ENCODE measurements around the gene LAD1. TPM values are rescaled to one million over a fixed set of nuclear protein-coding genes. Genes with fewer than 3 reads are reported as not detected.

Gene LAD1
- polyA plus RNA-seq, 1 donor from 2014 or later, result not detected

DNA sequence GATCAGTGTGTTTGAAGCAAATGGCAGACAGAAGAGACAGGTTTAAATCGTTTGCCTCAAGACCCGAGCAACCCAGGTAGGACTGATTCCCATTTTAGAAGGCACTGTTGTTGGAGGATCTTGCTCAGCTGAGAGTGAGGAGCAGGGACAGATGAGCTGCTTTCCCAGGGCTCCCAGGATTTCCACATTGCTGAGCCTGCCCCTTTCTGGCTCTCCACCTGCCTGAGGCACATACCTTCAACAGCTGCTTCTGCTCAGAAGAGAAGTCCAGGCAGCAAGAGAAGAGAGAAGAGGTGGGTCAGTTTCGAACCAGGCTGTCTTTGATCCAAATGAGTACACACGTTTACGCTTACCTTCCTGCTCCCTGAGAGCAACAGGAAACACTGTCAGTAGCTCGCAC, 27.3 kb downstream of the LAD1 start:
- no peaks in the 10 kb centered on the region for H4K20me1 ChIP-seq (ENCODE audit: insufficient read depth)
- H3K4me3 ChIP-seq (ENCODE audit: low read length), result no peak overlapping the region
- no peak overlapping the region for H3K9ac ChIP-seq (ENCODE audit: low read length)
- no peaks in the 10 kb centered on the region for H3K36me3 ChIP-seq (ENCODE audit: insufficient read depth, low read length)
- H3K79me2 ChIP-seq (replicated peaks; ENCODE audit: insufficient read depth, low read length), result no peaks in the 10 kb centered on the region
- H3K9me3 ChIP-seq (ENCODE audit: low read length), result no peaks in the 10 kb centered on the region
- H3K27me3 ChIP-seq (ENCODE audit: insufficient read depth, low read depth, low read length), result no peaks in the 10 kb centered on the region
- no peak overlapping the region for H3K4me2 ChIP-seq (ENCODE audit: low read length)
- no peaks in the 10 kb centered on the region for H3F3A ChIP-seq (ENCODE audit: insufficient read depth, low read length, poor library complexity, severe bottlenecking)
- no peak overlapping the region for H3K27ac ChIP-seq (ENCODE audit: low read length)
- H2AFZ ChIP-seq (ENCODE audit: low read depth, low read length), result no peak overlapping the region
- TF ChIP-seq POLR2AphosphoS5 (IDR thresholded peaks at IDR 0.05) (no peak), TAF1 (IDR thresholded peaks at IDR 0.05; ENCODE audit: low read depth) (no peak), MXI1 (conservative IDR thresholded peaks at IDR 0.05; ENCODE audit: poor library complexity, severe bottlenecking) (no peak), SMC3 (conservative IDR thresholded peaks at IDR 0.05; ENCODE audit: poor library complexity) (no peak), RAD21 (conservative IDR thresholded peaks at IDR 0.05) (no peak)
- H3K9me2 ChIP-seq (ENCODE audit: insufficient read depth, low read length), result no peaks in the 10 kb centered on the region

DNA sequence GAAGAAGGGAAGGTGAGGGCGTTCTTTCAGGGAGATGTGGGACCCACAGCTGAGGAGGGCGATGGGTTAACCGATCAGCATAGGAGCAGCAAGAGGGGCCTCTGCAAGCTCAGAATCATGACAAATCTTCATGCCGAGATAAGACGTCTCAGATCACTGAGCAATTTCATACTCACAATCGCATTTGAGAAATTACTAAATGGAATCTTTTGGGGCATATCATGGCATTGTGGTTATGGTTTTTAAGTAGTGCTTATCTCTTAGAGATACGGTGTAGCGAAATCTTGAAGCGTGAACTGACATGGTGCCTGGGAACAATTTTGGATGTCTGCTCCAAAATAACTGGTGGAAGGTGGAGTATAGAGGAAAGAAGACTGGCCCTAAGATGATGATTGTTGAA, 27.8 kb downstream of the LAD1 start:
- no peaks in the 10 kb centered on the region for H3K9me2 ChIP-seq (ENCODE audit: insufficient read depth, low read length)
- H3K4me2 ChIP-seq (ENCODE audit: low read length), result no peak overlapping the region
- H3F3A ChIP-seq (ENCODE audit: insufficient read depth, low read length, poor library complexity, severe bottlenecking), result no peaks in the 10 kb centered on the region
- no peak overlapping the region for H3K9ac ChIP-seq (ENCODE audit: low read length)
- H3K36me3 ChIP-seq (ENCODE audit: insufficient read depth, low read length), result no peaks in the 10 kb centered on the region
- no peak overlapping the region for H2AFZ ChIP-seq (ENCODE audit: low read depth, low read length)
- H3K9me3 ChIP-seq (ENCODE audit: low read length), result no peaks in the 10 kb centered on the region
- H3K27me3 ChIP-seq (ENCODE audit: insufficient read depth, low read depth, low read length), result no peaks in the 10 kb centered on the region
- no peak overlapping the region for H3K4me3 ChIP-seq (ENCODE audit: low read length)
- H4K20me1 ChIP-seq (ENCODE audit: insufficient read depth), result no peaks in the 10 kb centered on the region
- no peak overlapping the region for H3K27ac ChIP-seq (ENCODE audit: low read length)
- TF ChIP-seq RAD21 (conservative IDR thresholded peaks at IDR 0.05) (no peak), SMC3 (conservative IDR thresholded peaks at IDR 0.05; ENCODE audit: poor library complexity) (no peak), EZH2 (IDR thresholded peaks at IDR 0.05; ENCODE audit: borderline replicate concordance, insufficient read depth, low read length, poor library complexity, severe bottlenecking) (no peak), EP300 (conservative IDR thresholded peaks at IDR 0.05; ENCODE audit: poor library complexity, severe bottlenecking) (no peak), MXI1 (conservative IDR thresholded peaks at IDR 0.05; ENCODE audit: poor library complexity, severe bottlenecking) (no peak), TAF1 (IDR thresholded peaks at IDR 0.05; ENCODE audit: low read depth) (no peak)
- TF ChIP-seq, protein P1, sequence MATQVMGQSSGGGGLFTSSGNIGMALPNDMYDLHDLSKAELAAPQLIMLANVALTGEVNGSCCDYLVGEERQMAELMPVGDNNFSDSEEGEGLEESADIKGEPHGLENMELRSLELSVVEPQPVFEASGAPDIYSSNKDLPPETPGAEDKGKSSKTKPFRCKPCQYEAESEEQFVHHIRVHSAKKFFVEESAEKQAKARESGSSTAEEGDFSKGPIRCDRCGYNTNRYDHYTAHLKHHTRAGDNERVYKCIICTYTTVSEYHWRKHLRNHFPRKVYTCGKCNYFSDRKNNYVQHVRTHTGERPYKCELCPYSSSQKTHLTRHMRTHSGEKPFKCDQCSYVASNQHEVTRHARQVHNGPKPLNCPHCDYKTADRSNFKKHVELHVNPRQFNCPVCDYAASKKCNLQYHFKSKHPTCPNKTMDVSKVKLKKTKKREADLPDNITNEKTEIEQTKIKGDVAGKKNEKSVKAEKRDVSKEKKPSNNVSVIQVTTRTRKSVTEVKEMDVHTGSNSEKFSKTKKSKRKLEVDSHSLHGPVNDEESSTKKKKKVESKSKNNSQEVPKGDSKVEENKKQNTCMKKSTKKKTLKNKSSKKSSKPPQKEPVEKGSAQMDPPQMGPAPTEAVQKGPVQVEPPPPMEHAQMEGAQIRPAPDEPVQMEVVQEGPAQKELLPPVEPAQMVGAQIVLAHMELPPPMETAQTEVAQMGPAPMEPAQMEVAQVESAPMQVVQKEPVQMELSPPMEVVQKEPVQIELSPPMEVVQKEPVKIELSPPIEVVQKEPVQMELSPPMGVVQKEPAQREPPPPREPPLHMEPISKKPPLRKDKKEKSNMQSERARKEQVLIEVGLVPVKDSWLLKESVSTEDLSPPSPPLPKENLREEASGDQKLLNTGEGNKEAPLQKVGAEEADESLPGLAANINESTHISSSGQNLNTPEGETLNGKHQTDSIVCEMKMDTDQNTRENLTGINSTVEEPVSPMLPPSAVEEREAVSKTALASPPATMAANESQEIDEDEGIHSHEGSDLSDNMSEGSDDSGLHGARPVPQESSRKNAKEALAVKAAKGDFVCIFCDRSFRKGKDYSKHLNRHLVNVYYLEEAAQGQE (IDR thresholded peaks at IDR 0.05; ENCODE audit: borderline replicate concordance), result no peak
- TF ChIP-seq, protein P2, sequence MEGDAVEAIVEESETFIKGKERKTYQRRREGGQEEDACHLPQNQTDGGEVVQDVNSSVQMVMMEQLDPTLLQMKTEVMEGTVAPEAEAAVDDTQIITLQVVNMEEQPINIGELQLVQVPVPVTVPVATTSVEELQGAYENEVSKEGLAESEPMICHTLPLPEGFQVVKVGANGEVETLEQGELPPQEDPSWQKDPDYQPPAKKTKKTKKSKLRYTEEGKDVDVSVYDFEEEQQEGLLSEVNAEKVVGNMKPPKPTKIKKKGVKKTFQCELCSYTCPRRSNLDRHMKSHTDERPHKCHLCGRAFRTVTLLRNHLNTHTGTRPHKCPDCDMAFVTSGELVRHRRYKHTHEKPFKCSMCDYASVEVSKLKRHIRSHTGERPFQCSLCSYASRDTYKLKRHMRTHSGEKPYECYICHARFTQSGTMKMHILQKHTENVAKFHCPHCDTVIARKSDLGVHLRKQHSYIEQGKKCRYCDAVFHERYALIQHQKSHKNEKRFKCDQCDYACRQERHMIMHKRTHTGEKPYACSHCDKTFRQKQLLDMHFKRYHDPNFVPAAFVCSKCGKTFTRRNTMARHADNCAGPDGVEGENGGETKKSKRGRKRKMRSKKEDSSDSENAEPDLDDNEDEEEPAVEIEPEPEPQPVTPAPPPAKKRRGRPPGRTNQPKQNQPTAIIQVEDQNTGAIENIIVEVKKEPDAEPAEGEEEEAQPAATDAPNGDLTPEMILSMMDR (IDR thresholded peaks at IDR 0.05; ENCODE audit: poor library complexity, severe bottlenecking), result no peak
- H3K79me2 ChIP-seq (replicated peaks; ENCODE audit: insufficient read depth, low read length), result no peaks in the 10 kb centered on the region

DNA sequence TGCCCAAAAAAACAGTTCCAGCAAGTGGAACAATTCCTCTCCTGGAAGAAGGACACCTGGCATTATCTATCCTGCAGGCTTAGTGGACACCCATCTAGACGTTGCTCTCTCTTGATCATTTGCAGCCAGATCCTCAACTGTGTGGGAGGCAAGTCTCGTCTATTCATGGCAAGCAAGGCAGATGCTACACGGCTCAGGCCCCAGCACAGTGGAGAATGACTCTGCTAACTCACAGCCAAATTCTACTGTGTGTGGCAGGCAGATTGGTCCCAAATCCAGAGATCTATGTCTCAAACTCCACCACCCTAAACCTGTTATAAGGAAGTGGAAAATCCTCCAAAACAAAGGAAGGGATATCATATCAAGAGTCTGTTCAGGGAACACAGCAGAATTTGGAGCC, 28.6 kb downstream of the LAD1 start:
- H3F3A ChIP-seq (ENCODE audit: insufficient read depth, low read length, poor library complexity, severe bottlenecking), result no peaks in the 10 kb centered on the region
- no peaks in the 10 kb centered on the region for H3K36me3 ChIP-seq (ENCODE audit: insufficient read depth, low read length)
- no peaks in the 10 kb centered on the region for H3K9me2 ChIP-seq (ENCODE audit: insufficient read depth, low read length)
- H3K4me2 ChIP-seq (ENCODE audit: low read length), result no peak overlapping the region
- no peak overlapping the region for H3K9ac ChIP-seq (ENCODE audit: low read length)
- no peaks in the 10 kb centered on the region for H3K79me2 ChIP-seq (replicated peaks; ENCODE audit: insufficient read depth, low read length)
- TF ChIP-seq MXI1 (conservative IDR thresholded peaks at IDR 0.05; ENCODE audit: poor library complexity, severe bottlenecking) (no peak), EZH2 (IDR thresholded peaks at IDR 0.05; ENCODE audit: borderline replicate concordance, insufficient read depth, low read length, poor library complexity, severe bottlenecking) (no peak), RAD21 (conservative IDR thresholded peaks at IDR 0.05) (no peak), EP300 (conservative IDR thresholded peaks at IDR 0.05; ENCODE audit: poor library complexity, severe bottlenecking) (no peak), TAF1 (IDR thresholded peaks at IDR 0.05; ENCODE audit: low read depth) (no peak), POLR2AphosphoS5 (IDR thresholded peaks at IDR 0.05) (no peak)
- H3K9me3 ChIP-seq (ENCODE audit: low read length), result no peaks in the 10 kb centered on the region
- H2AFZ ChIP-seq (ENCODE audit: low read depth, low read length), result no peak overlapping the region
- no peaks in the 10 kb centered on the region for H3K27me3 ChIP-seq (ENCODE audit: insufficient read depth, low read depth, low read length)
- no peak overlapping the region for H3K27ac ChIP-seq (ENCODE audit: low read length)
- H3K4me3 ChIP-seq (ENCODE audit: low read length), result no peak overlapping the region
- no peaks in the 10 kb centered on the region for H4K20me1 ChIP-seq (ENCODE audit: insufficient read depth)

Data from neural cell (in vitro differentiated cells).